Measurements from ENCODE around the gene ANKRD9.

The ANKRD9 gene

DNA sequence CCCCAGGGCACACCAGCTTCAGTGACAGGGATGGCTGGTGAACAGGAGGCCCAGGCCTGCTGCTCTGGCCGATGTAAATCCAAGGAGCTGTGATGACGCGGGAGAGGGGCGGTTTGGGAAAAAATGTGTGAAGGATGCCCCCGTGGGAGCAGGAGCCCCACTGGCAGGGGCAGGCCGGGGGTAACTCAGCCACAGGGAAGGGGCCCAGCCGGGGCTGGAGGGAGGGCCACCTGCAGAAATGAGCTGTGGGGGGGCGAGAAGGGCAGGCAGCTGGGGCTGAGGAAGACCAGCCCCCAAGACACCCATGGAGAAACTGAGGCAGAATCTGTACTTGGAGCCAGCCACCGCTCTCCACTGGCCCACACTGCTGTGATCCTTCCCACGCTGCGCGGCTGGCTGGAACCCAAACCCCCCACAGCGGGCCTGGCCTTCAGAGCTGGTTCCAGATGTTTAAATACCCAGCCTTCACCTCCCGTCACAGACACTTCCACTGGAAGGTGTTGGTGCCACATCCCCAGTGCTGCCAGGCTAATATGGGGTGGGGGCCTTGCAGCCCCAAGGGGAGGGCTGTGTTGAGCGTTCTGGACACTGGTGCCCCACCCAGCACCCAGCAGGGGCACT lies 28.5 kb upstream of the ANKRD9 start:
- Histone ChIP-seq H3K27me3 (ENCODE audit: control insufficient read depth, insufficient read depth, low read length) (no peaks in the 10 kb centered on the region), H3K36me3 (ENCODE audit: control insufficient read depth, insufficient read depth, low read length) (no peaks in the 10 kb centered on the region), H3K27ac (ENCODE audit: low read length) (no peak overlapping the region), H3K4me1 (ENCODE audit: control insufficient read depth, insufficient read depth, low read length) (peaks cover 4% of the 10 kb centered on the region; the same call in 1 of the 2 replicates), H3K4me3 (ENCODE audit: low read length) (no peak overlapping the region), H3K9me3 (ENCODE audit: control insufficient read depth, insufficient read depth, low read length) (no peaks in the 10 kb centered on the region)
- no peak for DNase-seq (ENCODE audit: low read depth, low spot score)
- WGBS (ENCODE audit: insufficient coverage, insufficient read length): no CpG with 5 or more reads among the region's 15 CpGs

DNA sequence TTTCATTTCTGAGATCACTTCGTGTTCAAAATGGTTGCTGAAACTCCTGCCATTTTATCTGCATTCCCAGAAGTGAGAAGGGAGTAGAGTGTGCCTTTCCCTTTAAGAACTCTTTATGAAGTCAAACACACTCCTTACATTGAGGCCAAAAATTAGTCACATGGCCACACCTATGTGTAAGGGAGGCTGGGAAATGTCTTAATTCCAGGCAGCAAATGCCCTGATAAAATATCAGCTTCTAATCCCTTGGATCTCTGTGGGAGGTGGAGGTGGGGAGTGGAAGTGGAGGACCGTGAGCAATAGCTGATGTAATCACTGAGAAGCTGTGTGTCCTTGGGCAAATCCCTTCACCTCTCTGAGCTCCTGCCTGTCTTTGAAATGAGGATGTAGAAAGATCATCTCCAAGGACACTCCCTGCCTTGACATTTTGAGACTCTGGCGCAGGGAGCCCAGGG lies 22.7 kb upstream of the ANKRD9 start:
- no peak overlapping the region for H3K4me3 ChIP-seq (ENCODE audit: low read length)
- WGBS (ENCODE audit: insufficient coverage, insufficient read length): no CpG with 5 or more reads among the region's 3 CpGs
- no peaks in the 10 kb centered on the region for H3K4me1 ChIP-seq (ENCODE audit: control insufficient read depth, insufficient read depth, low read length)
- DNase-seq (ENCODE audit: low read depth, low spot score): no peak
- no peaks in the 10 kb centered on the region for H3K36me3 ChIP-seq (ENCODE audit: control insufficient read depth, insufficient read depth, low read length)
- H3K27ac ChIP-seq (ENCODE audit: low read length): no peak overlapping the region
- no peaks in the 10 kb centered on the region for H3K9me3 ChIP-seq (ENCODE audit: control insufficient read depth, insufficient read depth, low read length)
- no peaks in the 10 kb centered on the region for H3K27me3 ChIP-seq (ENCODE audit: control insufficient read depth, insufficient read depth, low read length)

DNA sequence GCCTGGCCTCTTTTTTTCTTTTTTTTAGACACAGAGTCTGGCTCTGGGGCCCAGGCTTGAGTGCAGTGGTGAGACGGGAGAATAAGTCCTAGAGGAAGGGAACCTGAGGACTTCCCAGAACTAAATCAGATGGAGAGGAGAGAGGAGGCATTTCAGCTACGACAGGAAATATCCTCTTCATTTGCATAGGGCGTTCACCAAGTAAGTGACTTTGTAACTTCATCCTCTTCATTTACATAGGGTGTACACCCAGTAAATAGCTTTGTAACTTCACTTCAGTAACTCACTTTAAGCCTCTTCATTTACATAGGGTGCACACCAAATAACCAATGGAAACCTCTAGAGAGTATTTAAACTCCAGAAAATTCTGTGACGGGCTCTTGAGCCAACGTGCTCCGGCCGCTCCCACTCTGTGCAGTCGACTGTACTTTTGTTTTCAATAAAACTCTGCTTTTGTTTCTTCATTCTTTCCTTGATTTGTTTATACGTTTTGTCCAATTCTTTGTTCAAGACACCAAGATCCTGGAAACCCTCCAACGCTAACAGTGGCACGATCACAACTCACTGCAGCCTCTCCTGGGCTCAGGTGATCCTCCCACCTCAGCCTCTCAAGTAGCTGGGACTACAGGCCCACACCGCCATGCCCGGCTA lies 21.4 kb upstream of the ANKRD9 start:
- H3K27ac ChIP-seq (ENCODE audit: low read length): no peak overlapping the region
- no peaks in the 10 kb centered on the region for H3K9me3 ChIP-seq (ENCODE audit: control insufficient read depth, insufficient read depth, low read length)
- no peaks in the 10 kb centered on the region for H3K36me3 ChIP-seq (ENCODE audit: control insufficient read depth, insufficient read depth, low read length)
- no peak for DNase-seq (ENCODE audit: low read depth, low spot score)
- H3K27me3 ChIP-seq (ENCODE audit: control insufficient read depth, insufficient read depth, low read length): no peaks in the 10 kb centered on the region
- no CpG with 5 or more reads among the region's 13 CpGs for WGBS (ENCODE audit: insufficient coverage, insufficient read length)
- no peaks in the 10 kb centered on the region for H3K4me1 ChIP-seq (ENCODE audit: control insufficient read depth, insufficient read depth, low read length)
- H3K4me3 ChIP-seq (ENCODE audit: low read length): no peak overlapping the region

DNA sequence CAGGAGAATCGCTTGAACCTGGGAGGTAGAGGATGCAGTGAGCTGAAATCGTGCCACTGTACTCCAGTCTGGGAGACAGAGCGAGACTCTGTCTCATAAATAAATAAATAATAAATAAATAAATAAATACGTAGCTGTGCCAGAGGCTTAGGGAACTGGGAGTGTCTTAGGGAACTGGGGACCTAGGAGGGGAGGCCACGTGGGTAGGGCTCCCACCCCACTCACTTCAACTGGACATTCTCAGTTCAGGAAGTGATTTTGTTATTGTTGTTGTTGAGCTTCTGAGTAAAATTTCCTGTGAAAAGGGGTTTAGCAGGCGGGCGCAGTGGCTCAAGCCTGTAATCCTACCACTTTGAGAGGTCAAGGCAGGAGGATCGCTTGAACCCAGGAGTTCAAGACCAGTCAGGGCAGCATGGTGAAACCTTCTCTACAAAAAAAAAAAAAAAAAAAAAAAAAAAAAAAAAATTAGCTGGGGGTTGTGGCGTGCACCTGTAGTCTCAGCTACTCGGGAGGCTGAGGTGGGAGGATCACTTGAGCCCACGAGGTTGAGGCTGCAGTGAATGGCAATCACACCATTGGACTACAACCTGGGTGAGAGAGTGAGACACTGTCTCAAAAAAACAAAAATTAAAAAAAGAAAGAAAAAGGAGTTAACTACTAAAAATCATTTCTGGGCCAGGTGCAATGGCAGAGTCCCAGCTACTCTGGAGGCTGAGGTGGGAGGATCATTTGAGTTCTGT lies 19.0 kb upstream of the ANKRD9 start:
- H3K27me3 ChIP-seq (ENCODE audit: control insufficient read depth, insufficient read depth, low read length): no peaks in the 10 kb centered on the region
- no peak overlapping the region for H3K27ac ChIP-seq (ENCODE audit: low read length)
- WGBS (ENCODE audit: insufficient coverage, insufficient read length): no CpG with 5 or more reads among the region's 11 CpGs
- no peak for DNase-seq (ENCODE audit: low read depth, low spot score)
- no peak overlapping the region for H3K4me3 ChIP-seq (ENCODE audit: low read length)
- H3K4me1 ChIP-seq (ENCODE audit: control insufficient read depth, insufficient read depth, low read length): peaks cover 2% of the 10 kb centered on the region; the same call in 1 of the 2 replicates
- no peaks in the 10 kb centered on the region for H3K36me3 ChIP-seq (ENCODE audit: control insufficient read depth, insufficient read depth, low read length)
- H3K9me3 ChIP-seq (ENCODE audit: control insufficient read depth, insufficient read depth, low read length): no peaks in the 10 kb centered on the region

DNA sequence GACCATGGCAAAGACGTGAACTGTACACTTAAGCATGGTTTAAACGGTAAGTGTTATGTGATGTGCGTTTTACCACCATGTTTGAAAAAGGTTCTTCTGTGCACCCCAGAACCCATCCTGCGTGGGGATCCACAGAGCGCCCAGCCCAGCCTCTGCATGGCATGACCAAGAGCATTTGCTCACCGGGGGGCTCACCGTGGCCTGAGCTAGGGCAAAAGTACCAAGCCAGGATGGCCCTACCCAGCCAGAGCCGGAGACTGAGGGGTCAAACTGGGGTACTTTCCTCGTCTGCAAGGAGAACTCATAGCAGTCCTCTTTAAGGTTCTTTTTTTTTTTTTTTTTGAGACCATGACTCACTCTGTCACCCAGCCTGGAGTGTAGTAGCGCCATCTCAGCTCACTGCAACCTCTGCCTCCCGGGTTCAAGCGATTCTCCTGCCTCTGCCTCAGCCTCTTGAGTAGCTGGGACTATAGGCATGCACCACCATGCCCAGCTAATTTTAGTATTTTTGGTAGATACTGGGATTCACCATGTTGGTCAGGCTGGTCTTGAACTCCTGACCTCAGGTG lies 16.4 kb upstream of the ANKRD9 start:
- no CpG with 5 or more reads among the region's 12 CpGs for WGBS (ENCODE audit: insufficient coverage, insufficient read length)
- Histone ChIP-seq H3K4me1 (ENCODE audit: control insufficient read depth, insufficient read depth, low read length) (peaks cover 2% of the 10 kb centered on the region; the same call in 1 of the 2 replicates), H3K36me3 (ENCODE audit: control insufficient read depth, insufficient read depth, low read length) (no peaks in the 10 kb centered on the region), H3K9me3 (ENCODE audit: control insufficient read depth, insufficient read depth, low read length) (no peaks in the 10 kb centered on the region), H3K27ac (ENCODE audit: low read length) (no peak overlapping the region), H3K27me3 (ENCODE audit: control insufficient read depth, insufficient read depth, low read length) (no peaks in the 10 kb centered on the region), H3K4me3 (ENCODE audit: low read length) (no peak overlapping the region)
- DNase-seq (ENCODE audit: low read depth, low spot score): no peak

DNA sequence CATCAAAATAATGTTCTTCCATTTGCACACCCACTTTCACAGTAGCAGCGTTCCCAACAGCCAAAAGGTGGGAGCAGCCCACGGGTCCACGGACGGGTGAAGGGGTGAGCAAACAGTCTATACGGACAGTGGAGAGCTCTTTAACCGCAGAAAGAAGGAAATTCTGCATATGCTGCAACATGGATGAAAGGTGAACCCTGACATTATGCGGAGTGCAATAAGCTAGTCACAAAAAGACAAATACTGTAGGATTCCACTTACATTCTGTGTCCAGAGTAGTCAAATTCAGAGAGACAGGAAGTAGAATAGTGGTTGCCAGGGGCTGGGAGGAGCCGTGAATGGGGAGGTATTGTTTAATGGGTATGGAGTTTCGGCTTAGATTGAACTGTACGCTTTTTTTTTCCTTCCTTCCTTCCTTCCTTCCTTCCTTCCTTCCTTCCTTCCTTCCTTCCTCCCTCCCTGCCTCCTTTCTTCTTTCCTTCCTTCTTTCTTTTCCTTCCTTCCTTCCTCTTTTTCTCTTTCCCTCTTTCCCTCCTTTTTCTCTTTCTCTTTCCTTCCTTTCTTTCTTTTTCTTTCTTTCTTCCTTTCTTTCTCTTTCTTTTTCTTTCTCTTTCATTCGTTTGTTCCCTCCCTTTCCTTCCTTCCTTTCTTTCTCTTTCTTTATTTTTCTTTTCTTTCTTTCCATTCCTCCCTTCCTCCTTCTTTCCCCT lies 15.8 kb upstream of the ANKRD9 start:
- H3K9me3 ChIP-seq (ENCODE audit: control insufficient read depth, insufficient read depth, low read length): no peaks in the 10 kb centered on the region
- H3K27me3 ChIP-seq (ENCODE audit: control insufficient read depth, insufficient read depth, low read length): no peaks in the 10 kb centered on the region
- no CpG with 5 or more reads among the region's 11 CpGs for WGBS (ENCODE audit: insufficient coverage, insufficient read length)

DNA sequence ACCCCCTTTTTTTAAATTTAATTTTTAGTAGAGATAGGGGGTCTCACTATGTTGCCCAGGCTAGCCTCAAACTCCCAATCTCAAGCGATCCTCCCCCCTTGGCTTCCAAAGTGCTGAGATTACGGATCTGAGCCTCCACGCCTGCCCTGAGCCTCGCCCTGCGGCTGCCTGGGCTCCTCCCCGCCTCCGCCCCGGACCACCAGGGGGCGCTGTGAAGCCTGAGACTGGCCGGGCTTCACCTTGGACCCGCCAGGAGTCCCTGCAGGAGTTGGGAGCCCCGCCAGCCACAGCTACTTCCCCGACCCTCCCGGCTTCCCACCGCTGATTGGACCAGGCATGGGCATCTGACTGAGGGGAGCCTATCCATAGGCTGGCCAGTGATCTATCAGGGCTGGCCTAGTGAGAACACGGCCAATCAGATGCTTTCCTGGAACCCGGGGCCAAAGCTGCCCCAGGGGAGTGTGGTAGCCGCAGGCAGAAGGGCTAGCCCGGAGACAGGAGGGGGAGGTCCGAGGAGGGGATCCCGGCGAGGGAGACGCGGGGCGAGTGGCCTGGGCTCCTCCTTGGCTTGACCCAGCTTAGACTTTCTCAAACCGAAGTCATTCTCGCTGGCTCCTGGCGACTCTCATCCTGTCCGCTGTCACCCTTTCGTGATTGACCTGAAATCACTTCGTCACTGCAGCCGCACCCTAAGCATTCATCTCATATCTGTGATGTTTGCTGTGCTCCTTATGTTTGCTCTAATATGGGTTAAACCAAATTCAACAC lies 15.1 kb upstream of the ANKRD9 start:
- H3K27ac ChIP-seq (ENCODE audit: low read length): no peak overlapping the region
- peak overlapping the region; percentile 27; the same call in 1 of the 2 replicates for H3K4me3 ChIP-seq (ENCODE audit: low read length)
- peaks cover 2% of the 10 kb centered on the region; the same call in 1 of the 2 replicates for H3K4me1 ChIP-seq (ENCODE audit: control insufficient read depth, insufficient read depth, low read length)
- no peaks in the 10 kb centered on the region for H3K36me3 ChIP-seq (ENCODE audit: control insufficient read depth, insufficient read depth, low read length)
- peak; percentile 95 for DNase-seq (ENCODE audit: low read depth, low spot score)
- no peaks in the 10 kb centered on the region for H3K9me3 ChIP-seq (ENCODE audit: control insufficient read depth, insufficient read depth, low read length)
- WGBS (ENCODE audit: insufficient coverage, insufficient read length): no CpG with 5 or more reads among the region's 32 CpGs
- H3K27me3 ChIP-seq (ENCODE audit: control insufficient read depth, insufficient read depth, low read length): no peaks in the 10 kb centered on the region

More for the DNA sequence above, 15.8 kb upstream of the ANKRD9 start:
- H3K36me3 ChIP-seq (ENCODE audit: control insufficient read depth, insufficient read depth, low read length): no peaks in the 10 kb centered on the region
- peak overlapping the region; percentile 27; the same call in 1 of the 2 replicates for H3K4me3 ChIP-seq (ENCODE audit: low read length)
- no peak overlapping the region for H3K27ac ChIP-seq (ENCODE audit: low read length)
- H3K4me1 ChIP-seq (ENCODE audit: control insufficient read depth, insufficient read depth, low read length): peaks cover 2% of the 10 kb centered on the region; the same call in 1 of the 2 replicates
- no peak for DNase-seq (ENCODE audit: low read depth, low spot score)

DNA sequence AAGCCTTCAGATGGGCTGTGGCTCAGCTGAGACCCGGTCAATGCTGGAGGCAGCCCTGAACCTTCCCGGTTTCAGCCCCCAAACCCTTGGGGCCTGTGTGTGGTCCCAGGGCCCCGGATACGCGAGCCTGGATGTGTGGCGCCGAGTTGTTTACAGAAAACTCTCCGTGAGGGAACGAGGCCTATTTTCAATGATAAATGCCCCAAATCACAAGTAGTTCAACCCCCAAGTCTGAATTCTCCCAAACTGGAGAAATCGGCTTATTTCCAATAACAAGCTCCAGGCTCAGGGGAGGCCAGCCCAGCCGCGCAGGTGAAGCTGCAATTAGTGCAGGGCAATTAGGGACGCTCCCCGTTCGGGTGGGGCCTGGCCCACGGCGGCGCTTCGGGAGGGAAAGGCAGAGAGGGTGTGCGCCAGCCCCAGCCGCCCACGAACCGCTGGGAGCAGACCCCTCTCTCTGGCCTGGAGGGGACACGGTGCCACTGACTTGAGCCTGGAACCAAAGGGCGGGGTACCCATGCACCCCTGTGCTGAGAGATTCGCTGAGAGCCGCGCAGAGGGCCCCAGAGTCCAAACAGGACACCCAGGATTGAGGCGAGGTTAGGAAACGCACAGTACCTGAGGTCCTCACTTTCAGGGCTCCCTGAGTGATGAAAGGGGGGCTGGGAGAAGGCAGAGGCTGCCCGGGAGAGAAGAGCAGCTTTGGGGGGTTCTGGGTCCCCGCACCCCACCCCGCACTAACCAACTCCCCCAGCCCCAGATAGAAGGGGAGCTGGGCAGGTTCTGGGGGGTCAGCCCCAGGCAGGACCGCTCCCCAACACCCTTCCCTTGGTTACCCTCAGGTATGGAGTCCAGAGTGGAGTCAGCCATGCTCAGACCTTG lies 14.2 kb upstream of the ANKRD9 start:
- Histone ChIP-seq H3K4me1 (ENCODE audit: control insufficient read depth, insufficient read depth, low read length) (peaks cover 2% of the 10 kb centered on the region; the same call in 1 of the 2 replicates), H3K27ac (ENCODE audit: low read length) (no peak overlapping the region), H3K4me3 (ENCODE audit: low read length) (no peak overlapping the region), H3K27me3 (ENCODE audit: control insufficient read depth, insufficient read depth, low read length) (no peaks in the 10 kb centered on the region), H3K36me3 (ENCODE audit: control insufficient read depth, insufficient read depth, low read length) (no peaks in the 10 kb centered on the region), H3K9me3 (ENCODE audit: control insufficient read depth, insufficient read depth, low read length) (no peaks in the 10 kb centered on the region)
- no peak for DNase-seq (ENCODE audit: low read depth, low spot score)
- no CpG with 5 or more reads among the region's 34 CpGs for WGBS (ENCODE audit: insufficient coverage, insufficient read length)

DNA sequence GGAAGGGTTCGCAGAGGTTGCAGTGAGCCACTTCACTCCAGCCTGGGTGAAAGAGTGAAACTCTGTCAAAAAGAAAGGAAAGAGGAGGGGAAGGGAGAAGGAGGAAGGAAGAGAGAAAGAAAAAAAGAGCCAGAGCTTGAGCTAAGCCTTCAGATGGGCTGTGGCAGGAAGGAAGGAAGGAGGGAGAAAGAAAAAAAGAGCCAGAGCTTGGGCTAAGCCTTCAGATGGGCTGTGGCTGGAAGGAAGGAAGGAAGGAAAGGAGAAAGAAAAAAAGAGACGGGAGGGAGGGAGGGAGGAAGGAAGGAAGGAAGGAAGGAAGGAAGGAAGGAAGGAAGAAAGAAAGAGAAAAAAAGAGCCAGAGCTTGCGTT lies 13.6 kb upstream of the ANKRD9 start:
- no peak overlapping the region for H3K27ac ChIP-seq (ENCODE audit: low read length)
- H3K9me3 ChIP-seq (ENCODE audit: control insufficient read depth, insufficient read depth, low read length): no peaks in the 10 kb centered on the region
- no peak for DNase-seq (ENCODE audit: low read depth, low spot score)
- whole genome bisulfite sequencing (ENCODE audit: insufficient coverage, insufficient read length): no CpG with 5 or more reads among the region's 3 CpGs
- no peaks in the 10 kb centered on the region for H3K36me3 ChIP-seq (ENCODE audit: control insufficient read depth, insufficient read depth, low read length)
- no peaks in the 10 kb centered on the region for H3K27me3 ChIP-seq (ENCODE audit: control insufficient read depth, insufficient read depth, low read length)
- H3K4me3 ChIP-seq (ENCODE audit: low read length): no peak overlapping the region
- peaks cover 2% of the 10 kb centered on the region; the same call in 1 of the 2 replicates for H3K4me1 ChIP-seq (ENCODE audit: control insufficient read depth, insufficient read depth, low read length)

Data from iPS DF 6.9 (cell line).